HEK293T (cell line): ENCODE results near the gene ACTRT3.

Experiments
- CTCF ChIA-PET: fragments of 350-600 bp; formaldehyde crosslinking; extraction: SDS; loops from one replicate; lab custom pipeline; 2021; ENCODE audit warnings: antibody characterized with exemption, inconsistent platforms; lab: Yijun Ruan, JAX
- POLR2A ChIA-PET: fragments of 350-600 bp; formaldehyde crosslinking; extraction: SDS; loops from one replicate; lab custom pipeline; 2020; ENCODE audit warnings: antibody characterized with exemption, inconsistent platforms; lab: Yijun Ruan, JAX
- DNase-seq: peaks from one replicate; pipeline ENCODE4 v3.0.0; 2012; ENCODE audit warnings: mixed read lengths; ENCODE audit errors: extremely low spot score
- ARNT ChIP-seq: fragments of 450-650 bp; IDR thresholded peaks from 2 replicates; pipeline ENCODE4 v1.6.1; 2017; ENCODE audit warnings: mild to moderate bottlenecking
- BHLHE40 ChIP-seq: fragments of 450-650 bp; IDR thresholded peaks from 2 replicates; pipeline ENCODE4 v1.6.1; 2016; ENCODE audit warnings: mild to moderate bottlenecking, moderate library complexity, borderline replicate concordance
- CTBP1 ChIP-seq: fragments of 450-650 bp; IDR thresholded peaks from 2 replicates; pipeline ENCODE4 v1.6.1; 2016; ENCODE audit warnings: borderline replicate concordance
- ELF4 ChIP-seq: fragments of 450-650 bp; IDR thresholded peaks from 2 replicates; pipeline ENCODE4 v1.6.1; 2017; ENCODE audit warnings: antibody characterized with exemption
- FOXA1 ChIP-seq: fragments of 450-650 bp; IDR thresholded peaks from 2 replicates; pipeline ENCODE4 v1.6.1; 2016; ENCODE audit warnings: mild to moderate bottlenecking
- FOXK2 ChIP-seq: fragments of 450-650 bp; IDR thresholded peaks from 2 replicates; pipeline ENCODE4 v1.6.1; 2016; ENCODE audit warnings: mild to moderate bottlenecking
- FOXM1 ChIP-seq: fragments of 450-650 bp; IDR thresholded peaks from 2 replicates; pipeline ENCODE4 v1.6.1; 2017; ENCODE audit warnings: mild to moderate bottlenecking, borderline replicate concordance
- HDGF ChIP-seq: fragments of 450-650 bp; IDR thresholded peaks from 2 replicates; pipeline ENCODE4 v1.6.1; 2017; ENCODE audit warnings: antibody characterized with exemption, borderline replicate concordance
- L3MBTL2 ChIP-seq: fragments of 450-650 bp; conservative IDR thresholded peaks from 2 replicates; pipeline ENCODE4 v1.6.1; 2016; ENCODE audit warnings: mild to moderate bottlenecking
- LEF1 ChIP-seq: fragments of 450-650 bp; IDR thresholded peaks from 2 replicates; pipeline ENCODE4 v1.6.1; 2017; ENCODE audit warnings: mild to moderate bottlenecking, borderline replicate concordance
- NFRKB ChIP-seq: fragments of 450-650 bp; IDR thresholded peaks from 2 replicates; pipeline ENCODE4 v1.6.1; 2016; ENCODE audit warnings: mild to moderate bottlenecking, moderate library complexity
- SP1 ChIP-seq: fragments of 450-650 bp; IDR thresholded peaks from 2 replicates; pipeline ENCODE4 v1.6.1; 2017
- SUZ12 ChIP-seq: fragments of 450-650 bp; IDR thresholded peaks from 2 replicates; pipeline ENCODE4 v1.6.1; 2016; ENCODE audit warnings: mild to moderate bottlenecking
- TARDBP ChIP-seq: fragments of 450-650 bp; IDR thresholded peaks from 2 replicates; pipeline ENCODE4 v1.6.1; 2016
- ZNF384 ChIP-seq: fragments of 450-650 bp; IDR thresholded peaks from 2 replicates; pipeline ENCODE4 v1.6.1; 2016
- TF ChIP-seq, protein P1 (sequence below): fragments of 450-650 bp; IDR thresholded peaks from 2 replicates; pipeline ENCODE4 v1.6.1; 2016

The ACTRT3 gene

DNA sequence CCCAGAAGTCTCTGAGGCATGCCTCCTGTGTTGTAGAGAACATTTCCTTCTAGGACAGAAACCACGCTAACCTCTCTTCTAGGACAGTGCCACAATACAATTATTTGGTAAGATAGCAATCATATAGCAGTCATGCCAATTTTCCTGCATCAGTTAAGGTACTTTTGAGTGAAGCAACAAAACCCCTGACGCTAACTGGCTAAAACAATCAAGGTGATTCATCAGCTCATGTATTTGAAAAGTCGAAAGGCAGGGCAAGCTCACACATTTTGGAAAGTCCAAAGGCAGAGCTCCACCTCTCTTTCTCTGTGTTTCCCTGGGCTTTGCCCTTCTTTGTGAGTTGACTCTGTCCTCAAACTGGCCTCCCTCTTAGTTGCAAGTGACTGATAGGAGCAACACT is 14.7 kb downstream of the ACTRT3 start:
- POLR2A ChIA-PET, result no interaction called here
- TF ChIP-seq FOXA1 (no peak), ARNT (no peak)
- CTCF ChIA-PET, result no interaction called here
- no peak for DNase-seq

DNA sequence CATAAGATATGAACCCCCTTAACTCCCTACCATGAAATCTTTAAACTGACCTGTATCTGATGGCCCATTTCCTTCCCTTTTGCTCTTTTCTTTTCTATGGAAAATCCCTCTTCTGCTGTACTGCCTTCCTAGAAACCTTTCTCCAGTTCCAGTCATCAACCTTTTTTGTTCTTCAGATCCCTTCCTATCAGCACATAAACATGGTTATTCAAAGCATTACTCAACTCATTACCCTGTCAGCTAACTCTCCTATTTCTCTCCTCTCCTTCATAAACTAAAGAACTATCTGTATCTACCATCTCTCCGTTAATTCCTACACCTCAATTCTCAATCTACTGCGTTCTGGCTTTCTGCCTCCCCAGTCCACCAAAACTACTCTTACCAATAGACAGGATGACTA is 17.5 kb downstream of the ACTRT3 start:
- ChIA-PET CTCF (no interaction called here), POLR2A (no interaction called here)
- no peak for DNase-seq
- TF ChIP-seq SP1, result no peak
- no peak for TF ChIP-seq NFRKB
- TF ChIP-seq ELF4, result no peak
- no peak for TF ChIP-seq L3MBTL2
- no peak for TF ChIP-seq ARNT
- no peak for TF ChIP-seq CTBP1
- no peak for TF ChIP-seq HDGF
- TF ChIP-seq BHLHE40, result no peak
- TF ChIP-seq FOXA1, result no peak

DNA sequence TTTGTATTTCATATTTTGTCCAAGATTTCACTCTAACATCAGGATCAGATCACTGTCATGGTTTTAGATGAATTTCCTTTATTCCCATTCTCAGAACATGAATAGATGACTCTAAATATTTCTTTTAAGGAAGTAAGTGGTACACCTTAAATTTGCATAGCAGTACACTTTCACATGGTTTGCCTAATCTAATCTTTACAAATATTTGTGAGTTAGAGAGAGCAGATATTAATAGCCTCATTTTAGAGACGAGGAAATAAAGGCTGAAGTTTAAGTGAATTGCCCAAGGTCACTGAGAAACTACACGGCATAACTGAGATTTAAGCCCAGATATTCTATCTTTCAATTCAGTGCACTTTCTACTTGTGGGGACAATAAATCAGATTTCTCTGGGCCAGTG is 18.7 kb downstream of the ACTRT3 start:
- ChIA-PET POLR2A (no interaction called here), CTCF (no interaction called here)
- DNase-seq, result no peak
- TF ChIP-seq HDGF (no peak), LEF1 (no peak), FOXK2 (no peak), SP1 (no peak), TARDBP (no peak), BHLHE40 (no peak), FOXM1 (no peak), CTBP1 (no peak), ARNT (no peak), L3MBTL2 (no peak), NFRKB (no peak)
- TF ChIP-seq, protein P1, sequence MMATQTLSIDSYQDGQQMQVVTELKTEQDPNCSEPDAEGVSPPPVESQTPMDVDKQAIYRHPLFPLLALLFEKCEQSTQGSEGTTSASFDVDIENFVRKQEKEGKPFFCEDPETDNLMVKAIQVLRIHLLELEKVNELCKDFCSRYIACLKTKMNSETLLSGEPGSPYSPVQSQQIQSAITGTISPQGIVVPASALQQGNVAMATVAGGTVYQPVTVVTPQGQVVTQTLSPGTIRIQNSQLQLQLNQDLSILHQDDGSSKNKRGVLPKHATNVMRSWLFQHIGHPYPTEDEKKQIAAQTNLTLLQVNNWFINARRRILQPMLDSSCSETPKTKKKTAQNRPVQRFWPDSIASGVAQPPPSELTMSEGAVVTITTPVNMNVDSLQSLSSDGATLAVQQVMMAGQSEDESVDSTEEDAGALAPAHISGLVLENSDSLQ, result no peak

DNA sequence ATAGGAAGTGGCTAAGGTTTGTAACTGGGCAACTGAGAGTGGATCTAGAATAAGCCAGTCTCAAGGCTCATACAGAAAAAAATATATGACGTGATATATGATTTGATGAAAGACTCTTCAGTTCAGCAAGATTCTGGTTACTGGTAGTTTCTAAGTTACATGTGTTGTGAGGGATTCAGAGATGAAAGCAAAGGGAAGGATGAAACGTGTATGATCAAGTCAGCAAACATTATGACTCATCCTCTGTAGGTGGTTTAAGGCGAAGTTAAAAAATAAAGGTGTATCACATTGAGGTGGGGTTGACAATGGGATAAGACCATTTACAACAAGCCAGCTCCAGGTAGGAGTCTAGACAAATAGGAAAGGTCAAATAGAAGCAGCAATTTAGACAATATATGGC is 20.7 kb downstream of the ACTRT3 start:
- ChIA-PET POLR2A (no interaction called here), CTCF (no interaction called here)
- no peak for DNase-seq
- TF ChIP-seq, protein P1, result no peak
- TF ChIP-seq LEF1, result no peak

DNA sequence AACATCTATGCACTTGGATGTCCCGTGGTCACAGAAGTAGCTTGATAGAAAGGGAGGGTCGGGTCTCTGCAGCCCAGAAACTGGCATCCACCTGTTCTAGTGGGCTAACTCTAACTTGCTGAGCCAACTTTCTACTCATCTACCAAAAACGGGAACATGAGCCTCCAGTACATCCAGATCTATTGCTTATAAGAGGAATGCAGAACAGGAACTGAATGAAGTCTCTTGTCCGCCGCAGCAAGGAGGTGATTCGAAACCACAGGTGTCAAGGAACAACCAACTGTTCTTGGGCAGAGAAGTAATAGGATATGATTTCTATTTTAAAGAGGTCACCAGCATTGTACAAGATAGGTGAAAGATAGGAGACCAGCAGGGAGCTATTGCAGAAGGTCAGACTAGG is 22.4 kb downstream of the ACTRT3 start:
- CTCF ChIA-PET, result no interaction called here

DNA sequence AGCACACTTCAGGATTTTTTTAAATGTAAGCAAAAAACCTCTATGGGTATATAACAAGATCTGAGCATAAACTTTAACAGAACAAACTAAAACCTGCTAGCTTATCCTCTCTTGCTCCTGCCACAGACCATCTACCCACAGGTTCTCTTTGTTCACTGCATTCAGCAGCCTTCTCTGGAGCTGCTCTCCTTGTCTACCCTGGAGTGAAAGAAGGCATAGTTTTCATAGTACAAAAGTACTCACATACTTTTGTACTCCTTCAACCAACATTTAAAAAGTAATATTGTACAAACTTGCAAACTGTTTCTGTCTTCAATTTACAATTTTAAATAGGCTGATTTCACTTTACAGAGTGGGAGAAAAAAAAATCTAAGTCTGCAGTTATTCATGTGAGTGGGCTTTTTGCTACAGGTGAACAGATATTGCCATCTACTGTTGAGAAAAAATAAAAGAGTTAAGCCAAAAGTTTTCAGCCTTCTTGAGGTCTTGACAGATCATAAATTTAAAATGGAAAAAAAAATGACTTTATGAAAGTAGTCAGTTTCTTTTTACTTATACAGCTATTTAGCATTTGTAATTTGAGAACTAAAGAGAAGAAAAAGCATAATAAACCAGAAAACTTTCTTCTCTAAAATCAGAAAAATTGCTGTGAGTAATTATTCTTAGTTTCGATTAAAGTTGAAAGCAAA is 24.9 kb downstream of the ACTRT3 start:
- CTCF ChIA-PET, result interaction anchor here (0.7 to 1.3 kb wide), 4 partner anchors 76 to 644 kb away, joined by 3 to 4 read pairs (median 3); no protein-coding TSS in a partner anchor

More for the DNA sequence above, 22.4 kb downstream of the ACTRT3 start:
- POLR2A ChIA-PET, result no interaction called here
- no peak for DNase-seq
- no peak for TF ChIP-seq SP1
- TF ChIP-seq LEF1, result no peak
- no peak for TF ChIP-seq NFRKB
- TF ChIP-seq, protein P1, result no peak
- no peak for TF ChIP-seq ZNF384
- TF ChIP-seq TARDBP, result no peak
- no peak for TF ChIP-seq BHLHE40
- no peak for TF ChIP-seq ELF4
- no peak for TF ChIP-seq FOXM1
- no peak for TF ChIP-seq SUZ12
- TF ChIP-seq CTBP1, result no peak
- no peak for TF ChIP-seq L3MBTL2
- TF ChIP-seq ARNT, result no peak
- no peak for TF ChIP-seq HDGF
- no peak for TF ChIP-seq FOXK2
- TF ChIP-seq FOXA1, result no peak

More for the DNA sequence above, 24.9 kb downstream of the ACTRT3 start:
- POLR2A ChIA-PET, result no interaction called here
- no peak for TF ChIP-seq ARNT
- no peak for TF ChIP-seq NFRKB
- TF ChIP-seq, protein P1, result peak; percentile 81
- no peak for TF ChIP-seq LEF1
- TF ChIP-seq ZNF384, result peak; percentile 85
- peak; percentile 28 for DNase-seq
